Keratinocyte (primary cell): ENCODE measurements around the gene KRTAP2-1. TPM values are rescaled to one million over a fixed set of nuclear protein-coding genes. Genes with fewer than 3 reads are reported as not detected.

Experiments
- DNase-seq: peaks from one replicate; pipeline ENCODE4 v3.0.0-alpha.2; 2011; ENCODE audit warnings: low read depth, missing footprints, low spot score
- FAIRE-seq: peaks from 2 replicates; lab custom pipeline; 2011; peaks lifted over from hg19 to GRCh38; lab: Jason Lieb, UNC
- H2AFZ ChIP-seq: 2 replicates; pipeline ENCODE4 v1.6.0; 2012; ENCODE audit warnings: low read length, control low read depth, inconsistent platforms; ENCODE audit not compliant: control insufficient read depth
- H3K27ac ChIP-seq: 2 replicates; pipeline ENCODE4 v1.5.1; 2011; ENCODE audit warnings: low read length; ENCODE audit not compliant: control insufficient read depth, insufficient read depth
- H3K27me3 ChIP-seq: 3 replicates; pipeline ENCODE4 v1.6.0; 2011; ENCODE audit warnings: low read length; ENCODE audit not compliant: control insufficient read depth, insufficient read depth; ENCODE audit errors: extremely low read depth
- H3K36me3 ChIP-seq, 2 experiments: 2 replicates in 1 of 2; 3 replicates in 1 of 2; pipeline ENCODE4 v1.5.1; 2011; ENCODE audit warnings: low read length in 2 of 2, mild to moderate bottlenecking in 1 of 2; ENCODE audit not compliant: control insufficient read depth in 2 of 2, insufficient read depth in 2 of 2; ENCODE audit errors: extremely low read depth in 1 of 2
- H3K4me1 ChIP-seq: 3 replicates; pipeline ENCODE4 v1.5.1; 2011; ENCODE audit warnings: low read length; ENCODE audit not compliant: control insufficient read depth, insufficient read depth; ENCODE audit errors: extremely low read depth
- H3K4me2 ChIP-seq: 3 replicates; pipeline ENCODE4 v1.6.0; 2011; ENCODE audit warnings: low read depth, low read length; ENCODE audit not compliant: control insufficient read depth, insufficient read depth; ENCODE audit errors: extremely low read depth
- H3K4me3 ChIP-seq, 3 experiments: fragments of 200-600 bp in 1 of 3; sonication (generic) in 1 of 3; 2 replicates in 2 of 3; 3 replicates in 1 of 3; pipeline ENCODE4 v1.5.1; 2011 to 2016; ENCODE audit warnings: low read length in 3 of 3, mild to moderate bottlenecking in 3 of 3, control low read depth in 2 of 3, inconsistent platforms in 1 of 3, low read depth in 1 of 3, mixed read lengths in 1 of 3, mixed run types in 1 of 3, moderate library complexity in 1 of 3; ENCODE audit not compliant: control insufficient read depth in 2 of 3, insufficient read depth in 2 of 3; ENCODE audit errors: extremely low read depth in 1 of 3
- H3K79me2 ChIP-seq: 2 replicates; pipeline ENCODE4 v1.6.0; 2012; ENCODE audit warnings: low read length; ENCODE audit not compliant: control insufficient read depth, insufficient read depth
- H3K9ac ChIP-seq: 3 replicates; pipeline ENCODE4 v1.6.0; 2011; ENCODE audit warnings: low read length; ENCODE audit not compliant: control insufficient read depth, insufficient read depth; ENCODE audit errors: extremely low read depth
- H3K9me1 ChIP-seq: 3 replicates; pipeline ENCODE4 v1.6.0; 2011; ENCODE audit warnings: low read length; ENCODE audit not compliant: control insufficient read depth, insufficient read depth; ENCODE audit errors: extremely low read depth
- H3K9me3 ChIP-seq: 2 replicates; pipeline ENCODE4 v1.5.1; 2012; ENCODE audit warnings: low read depth, low read length; ENCODE audit not compliant: control insufficient read depth
- H4K20me1 ChIP-seq: 3 replicates; pipeline ENCODE4 v1.6.0; 2011; ENCODE audit warnings: low read length; ENCODE audit not compliant: control insufficient read depth, insufficient read depth; ENCODE audit errors: extremely low read depth
- EZH2 ChIP-seq: IDR thresholded peaks from one replicate; pipeline ENCODE4 v1.6.1; 2012; ENCODE audit warnings: inconsistent platforms, mild to moderate bottlenecking, low read length, moderate library complexity
- dilution Hi-C: fragments of 300-500 bp; cut with MboI; formaldehyde crosslinking; loops from one replicate; pipeline ENCODE4 v1.7.0; 2020; ENCODE audit warnings: low sequenced_read_pairs; ENCODE audit not compliant: extremely low pct_ligation_motif_present
- polyA plus RNA-seq, 5 experiments: library from polyadenylated mRNA; depleted of rRNA in 3 of 5; stranded (reverse) in 3 of 5; stranded (forward) in 1 of 5; unstranded in 1 of 5; fragments of >200 nt; gene quantifications; 1 replicate in 1 of 5; 2 replicates in 3 of 5; 3 replicates in 1 of 5; pipeline versions ENCODE4 v1.2.1 to v1.2.3, GENCODE V29; 2011 to 2012; ENCODE audit warnings: missing spikeins in 2 of 5, low read depth in 1 of 5, low replicate concordance in 1 of 5
- TF ChIP-seq, protein P1 (sequence below), 3 experiments: IDR thresholded peaks in 1 of 3; conservative IDR thresholded peaks in 1 of 3; optimal IDR thresholded peaks in 1 of 3; 2 replicates in 2 of 3; 3 replicates in 1 of 3; pipeline versions ENCODE3 to v1.5.1; 2011; ENCODE audit warnings: low read length in 3 of 3, mild to moderate bottlenecking in 3 of 3, moderate library complexity in 2 of 3, control low read depth in 1 of 3, inconsistent platforms in 1 of 3; ENCODE audit not compliant: insufficient read depth in 2 of 3; ENCODE audit errors: extremely low read depth in 1 of 3

Gene KRTAP2-1
- polyA plus RNA-seq, 1 donor (not counting 4 experiments of a cell fraction or from before 2014, with no cell fraction given): not detected

DNA sequence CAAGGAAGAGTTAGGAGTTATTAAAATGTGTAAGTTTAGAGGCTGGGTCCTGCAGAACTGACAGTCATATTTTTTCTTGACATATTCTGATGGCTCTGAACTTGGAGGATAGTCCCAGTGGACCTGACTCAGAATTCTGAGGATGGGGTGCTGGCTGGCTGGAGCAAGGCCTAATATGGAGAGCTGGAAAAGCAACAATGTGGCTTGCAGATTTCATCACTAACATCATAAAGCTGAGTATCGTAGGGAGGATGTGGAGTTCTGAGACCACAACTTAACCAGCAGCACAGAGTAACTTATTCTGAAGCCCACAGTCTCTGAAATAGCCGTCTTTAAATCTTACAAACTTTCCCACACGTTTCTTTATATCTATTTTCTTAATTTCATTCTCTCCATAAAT lies 22.4 kb downstream of the KRTAP2-1 start:
- DNase-seq (no peak), FAIRE-seq (no peak)
- peaks cover 7% of the 10 kb centered on the region for H3K4me1 ChIP-seq
- no peak overlapping the region for H3K4me3 ChIP-seq
- H4K20me1 ChIP-seq: no peaks in the 10 kb centered on the region
- dilution Hi-C loops: no loop called here
- H3K9me3 ChIP-seq: no peaks in the 10 kb centered on the region
- no peaks in the 10 kb centered on the region for H3K79me2 ChIP-seq
- H3K9ac ChIP-seq: no peak overlapping the region
- H3K4me2 ChIP-seq: no peak overlapping the region
- H3K27ac ChIP-seq: no peak overlapping the region
- no peaks in the 10 kb centered on the region for H3K27me3 ChIP-seq
- no peak overlapping the region for H2AFZ ChIP-seq
- TF ChIP-seq, protein P1, sequence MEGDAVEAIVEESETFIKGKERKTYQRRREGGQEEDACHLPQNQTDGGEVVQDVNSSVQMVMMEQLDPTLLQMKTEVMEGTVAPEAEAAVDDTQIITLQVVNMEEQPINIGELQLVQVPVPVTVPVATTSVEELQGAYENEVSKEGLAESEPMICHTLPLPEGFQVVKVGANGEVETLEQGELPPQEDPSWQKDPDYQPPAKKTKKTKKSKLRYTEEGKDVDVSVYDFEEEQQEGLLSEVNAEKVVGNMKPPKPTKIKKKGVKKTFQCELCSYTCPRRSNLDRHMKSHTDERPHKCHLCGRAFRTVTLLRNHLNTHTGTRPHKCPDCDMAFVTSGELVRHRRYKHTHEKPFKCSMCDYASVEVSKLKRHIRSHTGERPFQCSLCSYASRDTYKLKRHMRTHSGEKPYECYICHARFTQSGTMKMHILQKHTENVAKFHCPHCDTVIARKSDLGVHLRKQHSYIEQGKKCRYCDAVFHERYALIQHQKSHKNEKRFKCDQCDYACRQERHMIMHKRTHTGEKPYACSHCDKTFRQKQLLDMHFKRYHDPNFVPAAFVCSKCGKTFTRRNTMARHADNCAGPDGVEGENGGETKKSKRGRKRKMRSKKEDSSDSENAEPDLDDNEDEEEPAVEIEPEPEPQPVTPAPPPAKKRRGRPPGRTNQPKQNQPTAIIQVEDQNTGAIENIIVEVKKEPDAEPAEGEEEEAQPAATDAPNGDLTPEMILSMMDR (optimal IDR thresholded peaks at IDR 0.05 in 1 of 3, IDR thresholded peaks at IDR 0.05 in 1 of 3, conservative IDR thresholded peaks at IDR 0.05 in 1 of 3; ENCODE audit: extremely low read depth in 1 of 3, insufficient read depth in 2 of 3, low read length in 3 of 3): no peak
- no peak for TF ChIP-seq EZH2
- H3K9me1 ChIP-seq: no peaks in the 10 kb centered on the region
- no peaks in the 10 kb centered on the region for H3K36me3 ChIP-seq

DNA sequence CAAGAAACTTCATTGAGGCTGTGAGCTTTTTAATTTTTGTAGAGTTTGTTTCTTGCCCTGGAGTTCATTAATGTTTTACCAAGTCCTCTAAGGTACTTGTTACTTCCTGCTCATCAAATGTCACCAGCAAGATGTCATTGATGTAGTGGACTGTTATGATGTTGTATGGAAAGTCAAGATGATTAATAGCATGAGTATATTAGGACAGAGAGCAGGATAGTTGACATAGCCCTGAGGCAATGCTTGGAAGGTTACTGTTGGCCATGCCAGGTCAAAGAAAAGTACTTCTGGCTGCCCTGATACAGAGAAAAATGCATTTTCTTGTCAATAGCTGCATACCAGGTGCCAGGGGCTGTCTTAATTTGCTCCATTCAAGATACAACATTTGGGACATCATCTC lies 26.8 kb downstream of the KRTAP2-1 start:
- Histone ChIP-seq H3K36me3 (no peaks in the 10 kb centered on the region), H4K20me1 (no peaks in the 10 kb centered on the region), H3K9me3 (no peaks in the 10 kb centered on the region), H3K9ac (no peak overlapping the region), H2AFZ (no peak overlapping the region), H3K4me2 (no peak overlapping the region), H3K27me3 (no peaks in the 10 kb centered on the region), H3K27ac (no peak overlapping the region), H3K79me2 (no peaks in the 10 kb centered on the region), H3K4me1 (no peaks in the 10 kb centered on the region), H3K4me3 (no peak overlapping the region), H3K9me1 (no peaks in the 10 kb centered on the region)
- dilution Hi-C loops: no loop called here
- no peak for TF ChIP-seq EZH2
- TF ChIP-seq, protein P1 (optimal IDR thresholded peaks at IDR 0.05 in 1 of 3, IDR thresholded peaks at IDR 0.05 in 1 of 3, conservative IDR thresholded peaks at IDR 0.05 in 1 of 3; ENCODE audit: extremely low read depth in 1 of 3, insufficient read depth in 2 of 3, low read length in 3 of 3): no peak
- FAIRE-seq (no peak), DNase-seq (no peak)
